ENCODE results near the gene ZNF479.
"Not testable (repeated sequence)": the region's sequence is repeated elsewhere in the genome, so short reads cannot be mapped to it uniquely, and the experiment has no call there.

Gene ZNF479

GRCh38 chr7:57132336-57132735 is at the start of gene ZNF479:
Gene ZNF479, minus strand, starts transcription at chr7:57132436. Its CDS starts 112 bp downstream, at chr7:57132324.
- not testable (repeated sequence) for DNase-seq

DNA sequence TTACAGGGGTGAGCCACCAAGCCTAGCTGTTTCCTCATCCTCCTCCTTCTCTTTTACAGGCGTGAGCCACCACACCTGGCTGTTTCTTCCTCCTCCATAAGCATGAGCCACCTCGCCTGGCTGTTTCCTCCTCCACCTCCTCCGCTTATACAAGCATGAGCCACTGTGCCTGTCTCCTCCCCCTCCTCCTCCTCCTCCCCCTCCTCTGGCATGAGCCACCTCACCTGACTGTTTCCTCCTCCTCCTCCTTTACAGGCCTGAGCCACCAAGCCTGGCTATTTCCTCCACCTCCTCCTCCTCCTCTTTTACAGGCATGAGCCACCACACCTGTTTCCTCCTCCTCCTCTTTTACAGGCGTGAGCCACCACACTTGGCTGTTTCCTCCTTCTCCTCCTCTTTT is 49.8 kb upstream of the ZNF479 start:
- no peak for DNase-seq

- DNase-seq, result no peak
These were observed 49.0 kb upstream of the ZNF479 start for GRCh38 chr7:57181281-57181680.

GRCh38 chr7:57179776-57180415 is 47.7 kb upstream of the ZNF479 start:
- DNase-seq, result no peak

DNA sequence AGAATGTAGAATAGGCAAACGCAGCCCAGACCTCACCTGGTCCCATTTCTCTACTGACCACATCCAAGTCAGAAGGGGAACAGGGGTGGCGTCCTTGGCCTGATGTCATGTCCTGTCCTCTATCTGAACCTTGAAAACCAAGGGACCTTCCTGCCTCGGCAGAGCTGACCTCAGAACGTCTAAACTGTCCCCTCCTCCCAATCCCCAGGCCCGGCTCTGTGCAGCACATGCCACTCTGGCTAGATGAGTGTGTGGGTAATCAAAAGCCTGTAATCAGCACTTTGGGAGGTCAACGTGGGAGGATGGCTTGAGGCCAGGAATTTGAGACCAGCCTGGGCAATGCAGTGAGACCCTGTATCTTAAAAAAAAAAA is 46.5 kb upstream of the ZNF479 start:
- DNase-seq, result no peak

- DNase-seq, result no peak
These were observed 45.9 kb upstream of the ZNF479 start for GRCh38 chr7:57177856-57178767.

DNA sequence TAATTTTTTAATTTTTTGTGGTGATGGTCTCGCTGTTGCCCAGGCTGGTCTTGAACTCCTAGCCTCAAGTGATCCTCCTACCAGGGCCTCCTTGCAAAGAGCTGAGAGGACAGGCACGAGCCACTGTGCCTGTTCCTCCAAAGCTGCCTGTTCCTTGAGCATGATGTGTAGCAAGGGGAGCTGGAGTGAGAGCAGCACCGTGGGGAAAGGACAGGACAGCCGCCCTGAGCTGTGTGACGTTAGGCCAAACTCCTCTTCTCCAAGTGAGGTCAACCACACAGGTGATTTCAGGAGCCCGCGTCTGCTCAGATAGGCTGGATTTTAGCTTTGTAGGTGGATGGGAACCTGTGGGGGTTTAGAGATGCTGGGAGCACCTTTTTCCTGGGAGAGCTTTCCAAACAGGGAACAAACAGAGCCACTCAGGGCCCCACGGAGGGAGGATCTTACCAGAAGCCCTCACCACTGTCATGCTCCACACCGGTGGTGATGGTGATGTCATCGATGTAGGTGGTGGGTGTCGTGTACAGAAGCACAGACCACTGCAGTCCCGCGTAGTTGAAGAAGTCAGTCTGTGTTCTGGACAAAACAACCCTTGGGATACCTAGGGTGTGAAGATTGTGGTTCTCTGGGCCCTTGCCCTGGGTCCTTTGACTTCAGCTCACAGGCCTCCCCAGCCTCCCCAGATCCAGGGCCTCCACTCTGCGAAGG is 44.8 kb upstream of the ZNF479 start:
- no peak for DNase-seq

DNA sequence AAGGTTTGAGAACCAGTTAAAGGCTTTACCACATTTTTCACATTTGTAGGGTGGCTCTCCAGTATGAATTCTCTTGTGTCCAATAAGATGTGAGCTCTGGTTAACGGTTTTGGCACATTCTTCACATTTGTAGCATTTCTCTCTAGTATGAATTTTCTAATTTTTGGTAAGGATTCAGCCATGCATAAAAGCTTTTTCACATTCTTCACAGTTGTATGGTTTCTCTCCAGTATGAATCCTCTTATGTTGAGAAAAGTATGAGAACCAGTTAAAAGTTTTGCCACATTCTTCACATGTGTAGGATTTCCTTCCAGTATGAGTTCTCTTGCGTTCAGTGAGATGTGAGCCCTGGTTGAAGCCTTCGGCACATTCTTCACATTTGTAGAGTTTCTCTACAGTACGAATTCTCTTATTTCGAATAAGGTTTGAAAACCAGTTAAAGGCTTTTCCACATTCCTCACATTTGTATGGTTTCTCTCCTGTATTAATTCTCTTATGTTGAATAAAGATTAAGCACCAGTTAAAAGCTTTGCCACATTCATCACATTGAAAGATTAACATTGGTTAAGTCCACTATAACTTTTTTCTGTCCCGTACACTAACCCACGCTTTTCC is 33.2 kb upstream of the ZNF479 start:
- no peak for DNase-seq

DNA sequence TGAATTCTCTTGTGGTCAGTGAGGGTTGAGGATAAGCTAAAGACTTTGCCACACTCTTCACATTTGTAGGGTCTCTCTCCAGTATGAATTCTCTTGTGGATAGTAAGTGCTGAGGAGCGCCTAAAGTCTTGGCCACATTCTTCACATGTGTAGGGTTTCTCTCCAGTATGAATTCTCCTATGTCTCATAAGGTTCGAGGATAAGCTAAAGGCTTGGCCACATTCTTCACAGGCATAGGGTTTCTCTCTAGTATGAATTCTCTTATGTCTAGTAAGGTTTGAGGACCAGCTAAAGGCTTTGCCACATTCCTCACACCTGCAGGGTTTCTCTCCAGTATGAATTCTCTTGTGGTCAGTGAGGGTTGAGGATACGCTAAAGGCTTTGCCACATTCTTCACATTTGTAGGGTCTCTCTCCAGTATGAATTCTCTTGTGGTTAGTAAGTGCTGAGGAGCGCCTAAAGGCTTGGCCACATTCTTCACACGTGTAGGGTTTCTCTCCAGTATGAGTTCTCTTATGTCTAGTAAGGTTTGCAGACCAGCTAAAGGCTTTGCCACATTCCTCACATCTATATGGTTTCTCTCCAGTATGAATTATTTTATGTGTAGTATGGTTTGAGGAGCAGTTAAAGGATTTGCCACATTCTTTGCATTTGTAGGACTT is 12.0 kb downstream of the ZNF479 start:
- not testable (repeated sequence) for DNase-seq

Measured in CD4-positive, alpha-beta T cell treated with Interleukin-6 for 4 hours (primary cell).